Measurements from ENCODE around the gene RFT1.

RFT1 gene

DNA sequence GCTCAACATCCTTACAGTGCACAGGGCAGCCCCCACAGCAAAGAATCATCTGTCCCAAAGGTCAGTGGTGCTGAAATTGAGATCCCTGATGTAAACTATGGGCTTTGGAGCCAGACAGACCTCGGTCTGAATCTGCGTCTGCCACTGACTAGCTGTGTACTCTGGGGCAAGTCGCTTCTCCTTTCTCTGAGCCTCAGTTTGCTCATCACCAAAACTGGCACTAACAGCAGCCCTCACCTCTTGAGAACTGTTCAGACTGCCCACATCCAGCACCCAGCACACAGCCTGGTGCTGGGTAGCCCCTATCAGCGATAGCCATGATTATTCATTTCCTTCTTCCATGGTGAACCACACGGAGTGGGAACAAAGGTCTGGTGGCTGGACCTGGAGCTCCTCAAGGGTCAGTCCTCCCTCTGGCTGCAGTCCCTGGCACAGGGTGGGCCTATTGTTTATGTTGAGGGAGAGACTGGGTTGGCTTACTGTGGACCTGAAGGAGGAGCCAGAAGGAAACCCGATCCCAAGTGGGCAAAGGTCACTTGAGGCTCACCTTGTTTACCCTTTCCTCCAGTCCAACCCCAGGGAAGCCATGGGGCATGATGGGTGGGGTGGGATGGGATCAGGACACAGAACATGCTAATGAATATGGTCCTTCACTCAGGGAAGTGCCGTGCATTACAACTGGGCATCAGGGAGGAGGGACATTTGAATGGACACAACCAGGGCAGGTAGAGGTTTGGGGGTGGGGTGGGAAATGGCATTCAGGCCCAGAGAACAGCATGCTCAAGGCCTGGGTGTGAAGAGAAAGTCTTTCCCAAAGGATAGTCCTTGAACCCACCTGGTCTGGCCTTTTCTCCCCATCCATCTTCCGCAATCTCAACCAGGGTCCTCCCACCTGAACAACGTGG lies 29.2 kb upstream of the RFT1 start:
- TF ChIP-seq GATA3 (IDR thresholded peaks at IDR 0.05; ENCODE audit: low read depth, low read length) (no peak), GATA2 (IDR thresholded peaks at IDR 0.05; ENCODE audit: low read depth, low read length) (no peak)

DNA sequence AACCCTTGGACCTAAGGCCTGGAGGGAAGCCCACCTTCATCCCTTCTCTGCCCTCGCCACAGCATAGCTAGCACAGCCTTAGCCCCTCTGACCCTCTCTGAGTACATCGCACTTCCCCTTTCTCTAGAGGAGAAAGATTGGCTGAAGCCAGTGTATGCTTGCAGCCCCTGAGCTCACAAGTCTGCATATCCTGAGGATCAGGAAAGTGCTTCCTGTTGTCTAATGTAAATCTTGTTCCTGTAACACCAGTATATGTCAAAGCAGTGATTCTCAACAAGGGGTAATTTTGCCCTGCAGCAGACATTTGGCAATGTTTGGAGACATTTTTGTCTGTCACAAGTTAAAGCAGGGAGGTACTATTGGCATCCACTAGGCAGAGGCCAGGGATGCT lies 28.5 kb upstream of the RFT1 start:
- TF ChIP-seq GATA3 (IDR thresholded peaks at IDR 0.05; ENCODE audit: low read depth, low read length) (no peak), GATA2 (IDR thresholded peaks at IDR 0.05; ENCODE audit: low read depth, low read length) (no peak)

DNA sequence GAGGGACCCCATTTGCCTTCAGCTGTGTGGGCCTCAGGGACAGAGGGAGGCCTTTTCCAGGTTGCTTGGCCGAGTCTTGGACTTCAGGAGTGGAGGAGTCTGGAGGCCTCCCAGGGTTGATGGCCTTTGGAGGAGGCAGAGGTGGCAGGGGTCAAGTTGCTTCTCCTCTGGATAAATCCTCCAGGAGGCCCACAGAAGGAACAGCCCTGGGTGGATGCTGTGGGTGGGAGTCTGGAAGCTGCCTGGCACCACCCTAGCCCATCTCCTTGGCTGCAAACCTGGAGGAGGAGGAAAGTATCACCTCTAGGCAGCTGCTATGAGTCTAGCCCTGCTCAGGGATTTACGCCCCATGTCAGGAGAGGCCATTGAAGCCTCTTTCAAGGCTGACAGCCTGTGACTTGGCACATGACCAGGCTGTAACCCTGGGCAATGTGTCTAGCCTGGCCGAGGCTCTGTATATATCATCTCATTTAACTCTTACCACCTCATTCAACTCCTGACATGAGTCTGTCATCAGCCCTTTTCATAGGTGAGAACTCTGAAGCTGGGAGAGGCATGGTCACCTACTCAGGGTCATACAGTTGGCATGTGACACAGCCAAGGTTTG lies 27.8 kb upstream of the RFT1 start:
- TF ChIP-seq GATA2 (IDR thresholded peaks at IDR 0.05; ENCODE audit: low read depth, low read length) = no peak

DNA sequence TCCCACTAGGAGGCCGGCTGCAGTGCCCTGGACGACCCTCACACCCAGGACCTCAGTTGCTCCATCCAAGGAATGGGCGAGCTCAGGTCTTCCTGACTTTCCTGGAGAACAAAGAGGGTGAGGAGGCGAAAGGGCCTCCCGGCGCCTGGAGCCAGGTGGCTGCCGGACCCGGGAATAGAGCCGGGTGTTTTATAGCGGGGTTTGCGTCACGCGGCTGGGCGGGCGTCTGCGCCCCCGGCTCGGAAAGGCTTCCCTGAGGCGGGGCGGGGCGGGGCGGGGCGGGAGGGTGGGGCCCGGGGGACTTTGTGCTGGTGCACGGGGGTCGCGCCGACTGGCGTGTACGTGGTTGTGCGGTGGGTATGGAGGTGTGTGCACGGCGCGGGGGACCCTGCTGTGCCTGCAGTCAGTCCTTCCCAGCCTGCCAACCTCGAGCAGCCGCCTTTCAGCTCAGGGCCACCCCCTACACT lies 26.2 kb upstream of the RFT1 start:
- TF ChIP-seq GATA3 (IDR thresholded peaks at IDR 0.05; ENCODE audit: low read depth, low read length) = no peak
- TF ChIP-seq GATA2 (IDR thresholded peaks at IDR 0.05; ENCODE audit: low read depth, low read length) = no peak

DNA sequence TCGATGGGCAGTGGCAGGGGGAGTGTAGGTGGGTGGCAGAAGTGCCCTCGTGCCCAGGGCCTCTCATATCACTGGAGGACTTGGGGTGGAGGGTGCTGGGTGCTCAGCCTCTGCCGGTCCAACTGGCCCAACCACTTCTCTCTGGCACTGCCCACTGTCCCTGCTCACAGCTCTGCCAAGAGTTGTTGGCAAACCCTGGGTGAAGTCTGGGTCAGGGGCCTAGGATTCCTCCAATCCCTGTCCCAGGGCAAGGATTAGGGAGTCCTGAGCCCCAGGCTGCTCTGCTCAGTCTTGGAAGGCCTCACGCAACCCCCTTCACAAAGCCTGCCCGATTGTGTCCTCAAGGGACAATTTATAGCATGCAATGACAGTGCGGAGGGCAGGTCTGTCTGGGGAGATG lies 25.5 kb upstream of the RFT1 start:
- no peak for TF ChIP-seq GATA3 (IDR thresholded peaks at IDR 0.05; ENCODE audit: low read depth, low read length)

DNA sequence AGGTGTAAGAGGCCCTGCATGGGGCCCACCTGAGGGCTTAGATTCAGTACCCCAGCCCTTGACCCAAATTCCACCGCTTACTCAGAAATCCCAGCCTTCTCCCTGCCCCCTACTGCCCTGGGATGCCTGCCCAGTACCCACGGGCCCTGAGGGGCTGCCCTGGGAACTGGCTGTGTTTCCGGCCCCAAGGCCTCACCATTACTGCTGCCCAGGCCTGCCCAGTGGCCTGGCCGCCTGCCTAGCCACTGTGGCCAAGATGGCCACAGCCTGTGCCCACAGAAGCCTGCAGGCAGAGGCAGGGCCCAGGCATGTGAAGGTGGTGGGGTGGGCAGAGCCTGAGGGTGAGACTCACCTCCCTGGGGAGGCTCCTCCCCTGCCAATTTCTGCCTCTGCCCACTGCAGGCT lies 24.6 kb upstream of the RFT1 start:
- TF ChIP-seq GATA2 (IDR thresholded peaks at IDR 0.05; ENCODE audit: low read depth, low read length) (no peak), GATA3 (IDR thresholded peaks at IDR 0.05; ENCODE audit: low read depth, low read length) (no peak)

DNA sequence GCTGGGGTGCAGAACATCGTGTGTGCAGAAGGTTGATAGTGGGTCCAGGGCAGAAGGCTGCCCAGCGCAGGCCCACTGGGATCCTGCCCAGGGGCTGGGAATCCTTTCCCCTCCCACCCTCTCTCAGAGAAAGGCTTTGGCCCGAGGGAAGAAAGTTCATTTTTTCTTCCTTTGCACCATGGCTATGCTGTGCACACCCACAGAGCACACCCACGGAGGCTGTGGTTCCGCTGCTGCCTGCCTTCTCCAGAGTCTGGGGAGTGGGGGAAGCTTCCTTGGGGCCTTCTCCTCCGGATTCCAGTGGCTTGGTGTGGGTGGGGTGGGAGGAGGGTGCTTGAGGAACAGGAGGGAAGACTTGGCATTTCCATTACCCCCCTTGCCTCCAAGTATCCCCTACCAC lies 23.7 kb upstream of the RFT1 start:
- TF ChIP-seq GATA2 (IDR thresholded peaks at IDR 0.05; ENCODE audit: low read depth, low read length) = no peak
- no peak for TF ChIP-seq GATA3 (IDR thresholded peaks at IDR 0.05; ENCODE audit: low read depth, low read length)

DNA sequence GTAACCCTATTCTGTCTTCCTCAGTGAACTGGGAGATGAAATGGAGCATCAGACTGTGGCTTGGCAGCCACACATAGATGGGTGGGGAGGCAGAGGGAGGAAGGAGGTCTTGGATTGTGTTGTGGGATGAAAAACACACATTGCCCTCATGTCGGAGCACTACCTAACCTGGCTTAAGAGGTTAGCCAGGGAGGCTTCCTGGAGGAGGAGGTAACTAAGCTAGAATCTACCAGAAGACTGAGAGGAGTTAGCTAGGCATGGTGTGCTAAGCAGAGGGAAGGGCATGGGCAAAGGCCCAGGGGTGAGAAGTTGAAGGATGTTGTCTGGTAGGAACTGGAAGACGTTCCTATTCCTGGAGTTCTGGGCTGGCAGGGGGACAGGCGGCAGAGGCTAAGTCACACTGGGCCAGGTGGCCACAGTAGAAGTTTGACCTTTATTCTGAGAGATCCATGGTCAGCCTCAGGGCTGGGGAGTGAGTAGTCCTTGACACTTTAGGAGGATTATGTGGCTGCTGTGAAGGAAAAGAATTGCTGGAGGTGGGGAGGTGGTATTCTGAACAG lies 23.1 kb upstream of the RFT1 start:
- TF ChIP-seq GATA3 (IDR thresholded peaks at IDR 0.05; ENCODE audit: low read depth, low read length) (no peak), GATA2 (IDR thresholded peaks at IDR 0.05; ENCODE audit: low read depth, low read length) (no peak)

DNA sequence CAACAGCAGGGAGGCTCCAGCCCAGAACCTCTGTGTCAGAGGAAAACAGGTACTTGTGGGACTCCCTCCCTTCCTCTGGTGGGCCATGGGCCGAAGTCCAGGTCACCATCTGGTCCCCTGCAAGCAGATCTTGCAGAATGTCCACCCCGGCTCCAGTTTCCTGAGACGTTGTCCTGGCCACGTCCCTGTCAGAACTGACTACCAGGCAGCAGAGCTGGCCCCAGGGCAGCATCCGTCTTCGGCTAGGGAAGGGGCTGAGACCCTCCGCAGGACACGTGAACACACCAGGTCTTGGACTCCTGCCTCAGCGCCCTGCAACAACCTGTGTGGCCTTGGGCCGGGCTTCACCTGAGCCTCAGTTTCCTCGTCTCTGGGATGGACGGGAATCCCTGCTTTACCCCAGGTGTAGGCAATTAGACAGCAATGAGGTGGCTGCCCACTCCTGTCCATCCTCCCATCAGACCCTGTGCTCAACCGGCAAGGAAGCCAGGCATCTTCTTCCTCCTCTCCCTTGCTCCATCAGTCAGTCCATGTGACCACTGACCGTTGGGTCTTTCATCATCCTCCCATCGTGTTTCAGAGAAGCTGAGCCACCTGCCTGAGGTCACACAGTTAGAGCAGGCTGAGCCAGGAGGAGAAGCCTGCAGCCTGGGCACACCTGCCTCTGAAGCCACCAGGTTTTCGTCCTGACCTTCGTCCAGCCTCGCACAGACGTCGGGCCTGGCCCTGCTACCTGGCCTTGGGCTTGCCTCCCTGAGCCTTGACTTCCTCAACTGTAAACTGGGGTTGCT lies 21.8 kb upstream of the RFT1 start:
- TF ChIP-seq GATA2 (IDR thresholded peaks at IDR 0.05; ENCODE audit: low read depth, low read length) = no peak
- no peak for TF ChIP-seq GATA3 (IDR thresholded peaks at IDR 0.05; ENCODE audit: low read depth, low read length)

DNA sequence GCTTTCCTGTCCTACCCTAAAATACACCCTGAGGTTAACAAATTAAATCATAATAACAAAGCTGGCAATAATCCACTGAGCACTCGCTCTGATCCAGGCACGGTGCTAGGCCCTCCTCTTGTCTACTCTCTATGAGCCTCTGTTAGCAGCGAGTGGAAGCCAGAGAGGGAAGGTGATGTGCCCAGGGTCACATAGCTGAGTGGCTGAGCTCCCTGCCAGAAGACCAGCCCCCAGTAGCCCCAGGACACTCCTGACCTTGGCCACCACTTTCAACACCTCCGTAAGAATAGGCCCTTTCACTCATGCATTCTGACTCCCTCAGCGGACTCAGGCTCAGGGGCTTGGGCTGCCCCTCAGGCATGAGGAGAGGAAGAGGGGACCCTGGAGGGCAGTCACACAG lies 21.2 kb upstream of the RFT1 start:
- TF ChIP-seq GATA2 (IDR thresholded peaks at IDR 0.05; ENCODE audit: low read depth, low read length) = no peak
- no peak for TF ChIP-seq GATA3 (IDR thresholded peaks at IDR 0.05; ENCODE audit: low read depth, low read length)

DNA sequence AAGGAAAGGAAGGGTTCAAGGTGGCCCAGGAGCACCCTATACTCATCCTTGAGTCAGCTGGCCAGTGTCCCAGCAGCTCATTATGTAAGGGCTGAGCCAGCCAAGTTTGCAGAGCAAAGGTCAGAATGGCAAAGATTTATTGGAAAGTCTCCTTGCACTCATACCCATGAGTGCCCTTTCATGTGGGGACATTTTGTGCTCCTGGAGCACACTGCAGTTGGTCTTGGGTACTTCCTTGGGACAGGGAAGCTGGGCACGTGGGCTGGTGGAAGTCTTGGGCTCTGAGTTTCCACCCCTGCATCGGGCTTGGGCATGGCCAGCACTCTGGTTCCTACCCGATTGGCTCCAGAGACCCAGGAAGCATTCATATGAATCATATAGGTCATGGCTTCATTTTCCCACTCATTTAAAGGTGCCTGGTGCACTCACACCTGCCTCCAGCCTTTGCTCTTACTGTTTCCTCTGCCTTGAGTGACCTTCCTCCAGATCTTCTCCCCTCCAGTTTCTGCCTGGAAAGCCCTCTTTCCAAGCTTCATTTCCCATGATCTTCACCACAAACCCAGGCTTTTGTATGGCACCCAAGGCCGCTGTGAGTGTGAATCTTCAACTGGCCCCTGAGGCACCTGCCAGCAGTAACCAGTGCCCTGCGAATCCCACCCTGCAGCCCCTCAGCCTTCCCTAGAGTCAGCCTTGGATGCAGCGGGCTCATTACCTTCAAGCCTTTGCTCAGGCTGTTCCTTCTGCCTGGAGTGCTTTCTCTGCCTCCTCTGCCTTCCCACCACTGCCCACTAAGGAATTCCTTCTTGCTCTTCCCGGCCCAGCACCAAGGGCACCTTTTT lies 20.2 kb upstream of the RFT1 start:
- TF ChIP-seq GATA3 (IDR thresholded peaks at IDR 0.05; ENCODE audit: low read depth, low read length) (no peak), GATA2 (IDR thresholded peaks at IDR 0.05; ENCODE audit: low read depth, low read length) (no peak)

DNA sequence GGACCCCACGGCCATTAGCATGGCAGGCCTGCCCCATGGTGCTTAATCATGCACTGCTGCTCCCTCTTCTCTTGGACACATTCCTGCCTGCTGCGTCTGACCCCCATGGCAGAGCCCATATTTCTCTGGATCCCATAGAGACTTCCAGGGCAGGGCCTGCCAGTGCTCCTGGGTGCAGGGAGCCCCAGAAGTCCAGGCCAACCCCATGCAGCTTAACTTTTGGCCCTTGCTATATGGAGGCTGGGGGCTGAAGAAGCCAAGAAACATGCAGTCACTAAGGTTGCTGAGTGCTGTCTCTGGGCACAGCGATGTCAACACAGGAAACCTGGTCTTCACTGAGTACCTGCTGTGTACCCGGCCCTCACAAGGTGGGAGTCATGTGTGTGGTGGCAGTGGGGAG lies 19.5 kb upstream of the RFT1 start:
- no peak for TF ChIP-seq GATA3 (IDR thresholded peaks at IDR 0.05; ENCODE audit: low read depth, low read length)
- TF ChIP-seq GATA2 (IDR thresholded peaks at IDR 0.05; ENCODE audit: low read depth, low read length) = no peak

DNA sequence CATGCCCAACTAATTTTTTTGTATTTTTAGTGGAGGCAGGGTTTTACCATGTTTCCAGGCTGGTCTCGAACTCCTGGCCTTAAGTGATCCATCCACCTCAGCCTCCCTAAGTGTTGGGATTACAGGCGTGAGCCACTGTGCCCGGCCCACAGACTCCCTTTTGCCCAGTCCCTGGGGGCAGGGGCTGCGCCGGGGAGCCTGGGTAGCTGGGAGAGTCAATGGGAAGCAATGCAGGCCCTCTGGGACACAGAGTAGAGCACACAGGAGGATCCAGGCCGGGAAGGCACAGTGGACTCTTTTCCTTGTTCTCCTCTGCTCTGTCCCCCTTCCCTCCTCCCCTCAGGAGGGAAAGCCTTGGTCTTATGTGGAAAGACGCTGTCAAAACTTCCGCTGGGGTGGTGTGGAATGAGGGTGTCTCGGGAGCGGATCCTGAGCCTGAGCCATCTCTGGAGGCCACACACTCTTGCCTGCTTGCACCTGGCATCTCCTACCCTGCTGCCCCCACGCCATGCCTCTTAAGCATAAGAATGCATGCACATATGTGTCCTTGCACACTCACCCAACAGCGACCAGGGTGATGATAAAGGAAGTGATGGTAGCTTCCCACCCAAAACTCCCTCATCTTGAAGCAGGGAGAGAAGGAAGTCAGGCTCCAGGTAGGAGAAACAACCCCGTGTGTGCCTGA lies 18.9 kb upstream of the RFT1 start:
- TF ChIP-seq GATA2 (IDR thresholded peaks at IDR 0.05; ENCODE audit: low read depth, low read length) = no peak
- TF ChIP-seq GATA3 (IDR thresholded peaks at IDR 0.05; ENCODE audit: low read depth, low read length) = no peak

All from SH-SY5Y (cell line).